A549 treated with dexamethasone at 1 μM for 4 hours (cell line): Measurements from ENCODE around the gene WRNIP1. TPM values are rescaled to one million over a fixed set of nuclear protein-coding genes. Genes with fewer than 3 reads are reported as not detected.

Experiments used
- total RNA-seq: library from RNA; stranded (reverse); fragments of 200-300 nt; extraction: Qiagen RNA extraction; gene quantifications from 5 replicates; pipeline ENCODE4 v1.2.3, GENCODE V29; 2022

Gene WRNIP1
- 31.4 to 37.1 TPM (median 35.4 TPM) in 5 replicates for total RNA-seq

GRCh38 chr6:2765166-2765895 is at the start of gene WRNIP1:
Gene WRNIP1, plus strand, starts transcription at chr6:2765393. Its CDS starts 230 bp downstream, at chr6:2765623.

GRCh38 chr6:2750832-2751231 is 14.4 kb upstream of the WRNIP1 start, which contains the start of gene MYLK4:
Gene MYLK4, minus strand, starts transcription at chr6:2750922. Its CDS starts 1,628 bp downstream, at chr6:2749294.

Other genes with a start within 250 kb of the WRNIP1 start
- 0.09 to 0.18 TPM (median 0.13 TPM) in 5 replicates for gene MYLK4, start 14.5 kb upstream of the WRNIP1 start, total RNA-seq
- gene SERPINB1, start 76.5 kb downstream of the WRNIP1 start, total RNA-seq, result 41.2 to 51.1 TPM (median 47.3 TPM) in 5 replicates
- 7.2 to 11.0 TPM (median 8.9 TPM) in 5 replicates for gene SERPINB9, start 137.9 kb downstream of the WRNIP1 start, total RNA-seq
- 133 to 137 TPM (median 135 TPM) in 5 replicates for gene SERPINB6, start 206.2 kb downstream of the WRNIP1 start, total RNA-seq
- gene NQO2, start 234.5 kb downstream of the WRNIP1 start, total RNA-seq, result 57.8 to 71.6 TPM (median 68.2 TPM) in 5 replicates